NCI-H2171 treated with DMSO at 0.1 percent for 48 hours (cell line): Measurements from ENCODE around the gene TMEM229B.

Source experiments
- DNase-seq: peaks from one replicate; lab custom pipeline; 2025; lab: John Stamatoyannopoulos, UW

The TMEM229B gene

GRCh38 chr14:67487937-67488893, at the start of gene TMEM229B:
Gene TMEM229B (minus strand): TSS chr14:67488721. CDS start chr14:67473923, 14,798 bp downstream.
- no peak for DNase-seq

GRCh38 chr14:67537736-67538135, 49.2 kb upstream of the TMEM229B start:
- no peak for DNase-seq

GRCh38 chr14:67536087-67536486, 47.6 kb upstream of the TMEM229B start:
- DNase-seq, result no peak

- no peak for DNase-seq
These were observed 45.2 kb upstream of the TMEM229B start for GRCh38 chr14:67533754-67534085.

GRCh38 chr14:67532998-67533753, 44.7 kb upstream of the TMEM229B start, which contains the start of gene PLEKHH1:
Gene PLEKHH1 (plus strand): TSS chr14:67533290. CDS start chr14:67541868, 8,578 bp downstream.
- DNase-seq, result peak; percentile 74

- DNase-seq, result no peak
These were observed 44.1 kb upstream of the TMEM229B start for GRCh38 chr14:67532606-67532997.

GRCh38 chr14:67529947-67530935, 41.7 kb upstream of the TMEM229B start:
- DNase-seq, result no peak

- DNase-seq, result no peak
These were observed 39.8 kb upstream of the TMEM229B start for GRCh38 chr14:67528276-67528675.

GRCh38 chr14:67527756-67528155, 39.2 kb upstream of the TMEM229B start:
- DNase-seq, result no peak

GRCh38 chr14:67526676-67527459, 38.3 kb upstream of the TMEM229B start:
- DNase-seq, result peak; percentile 66

GRCh38 chr14:67526181-67526580, 37.7 kb upstream of the TMEM229B start:
- DNase-seq, result no peak

GRCh38 chr14:67525389-67525788, 36.9 kb upstream of the TMEM229B start:
- no peak for DNase-seq

GRCh38 chr14:67524634-67524963, 36.1 kb upstream of the TMEM229B start:
- no peak for DNase-seq

GRCh38 chr14:67523764-67524633, 35.5 kb upstream of the TMEM229B start:
- no peak for DNase-seq

- DNase-seq, result no peak
These were observed 33.7 kb upstream of the TMEM229B start for GRCh38 chr14:67522270-67522669.

- DNase-seq, result no peak
These were observed 32.0 kb upstream of the TMEM229B start for GRCh38 chr14:67520482-67520881.

- no peak for DNase-seq
These were observed 30.9 kb upstream of the TMEM229B start for GRCh38 chr14:67519406-67519805.

GRCh38 chr14:67517083-67517482, 28.6 kb upstream of the TMEM229B start:
- DNase-seq, result no peak

GRCh38 chr14:67516676-67517075, 28.2 kb upstream of the TMEM229B start:
- DNase-seq, result no peak
